Pulmonary artery endothelial cell (primary cell): ENCODE results near the gene DEFB116. TPM values are rescaled to one million over a fixed set of nuclear protein-coding genes. Genes with fewer than 3 reads are reported as not detected.
"Not testable (repeated sequence)": the region's sequence is repeated elsewhere in the genome, so short reads cannot be mapped to it uniquely, and the experiment has no call there.

ENCODE experiments used
- DNase-seq: peaks from one replicate; pipeline ENCODE4 v3.0.0-alpha.2; 2011; ENCODE audit warnings: low read depth, low spot score
- total RNA-seq: library from RNA; depleted of rRNA; stranded (reverse); fragments of >200 nt; gene quantifications from 2 replicates; pipeline ENCODE4 v1.2.3, GENCODE V29; 2014

DEFB116 gene, protein sequence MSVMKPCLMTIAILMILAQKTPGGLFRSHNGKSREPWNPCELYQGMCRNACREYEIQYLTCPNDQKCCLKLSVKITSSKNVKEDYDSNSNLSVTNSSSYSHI
- total RNA-seq, result not detected in 2 replicates

GRCh38 chr20:31308535-31309162 lies at the start of gene DEFB116:
Gene DEFB116 (minus strand): TSS chr20:31308585. CDS start chr20:31308585, 0 bp downstream.
- no peak for DNase-seq

GRCh38 chr20:31355981-31356380 lies 47.6 kb upstream of the DEFB116 start:
- no peak for DNase-seq

DNA sequence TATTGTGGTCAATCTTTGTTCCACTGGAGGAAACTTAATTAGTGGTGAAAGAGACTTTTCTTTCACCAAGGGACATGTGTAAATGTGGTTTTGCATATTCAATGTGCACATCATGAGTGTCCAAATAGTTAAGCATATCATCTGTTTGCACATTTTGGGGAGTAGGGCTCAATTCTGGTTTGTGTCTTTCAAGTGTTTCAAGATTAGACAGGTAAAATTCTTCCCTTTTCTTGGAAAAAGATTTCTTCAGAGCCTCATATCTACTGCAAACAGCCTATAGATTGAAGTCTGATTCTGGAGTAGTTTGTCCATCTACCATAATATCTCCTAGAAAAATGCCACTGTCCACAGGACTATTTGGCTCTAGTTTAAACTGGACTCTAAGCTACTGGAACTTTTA lies 33.1 kb upstream of the DEFB116 start:
- no peak for DNase-seq

- no peak for DNase-seq
Measured at GRCh38 chr20:31330893-31331292, 22.5 kb upstream of the DEFB116 start.

GRCh38 chr20:31322504-31322903 lies 14.1 kb upstream of the DEFB116 start:
- DNase-seq, result no peak

DNA sequence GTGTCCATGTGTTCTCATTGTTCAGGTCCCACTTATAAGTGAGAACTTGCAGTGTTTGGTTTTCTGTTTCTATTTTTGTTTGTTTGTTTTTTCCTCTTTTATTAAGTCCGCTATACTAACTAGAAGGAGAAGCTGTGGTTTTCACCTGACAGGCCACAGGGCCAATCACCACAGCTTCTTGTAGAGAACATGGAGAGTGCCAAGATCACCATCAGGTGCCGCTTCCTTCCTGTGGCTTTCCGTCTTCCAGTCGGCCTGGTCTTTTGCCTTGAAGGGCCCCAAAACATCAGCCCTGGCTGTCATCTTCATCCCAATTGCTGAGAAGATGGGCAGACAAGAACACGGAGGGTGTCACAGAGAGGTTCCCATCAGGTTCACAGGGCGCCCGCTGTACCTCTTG lies 23.4 kb downstream of the DEFB116 start:
- not testable (repeated sequence) for DNase-seq

- DNase-seq, result no peak
Measured at GRCh38 chr20:31278178-31278577, 30.2 kb downstream of the DEFB116 start.

DNA sequence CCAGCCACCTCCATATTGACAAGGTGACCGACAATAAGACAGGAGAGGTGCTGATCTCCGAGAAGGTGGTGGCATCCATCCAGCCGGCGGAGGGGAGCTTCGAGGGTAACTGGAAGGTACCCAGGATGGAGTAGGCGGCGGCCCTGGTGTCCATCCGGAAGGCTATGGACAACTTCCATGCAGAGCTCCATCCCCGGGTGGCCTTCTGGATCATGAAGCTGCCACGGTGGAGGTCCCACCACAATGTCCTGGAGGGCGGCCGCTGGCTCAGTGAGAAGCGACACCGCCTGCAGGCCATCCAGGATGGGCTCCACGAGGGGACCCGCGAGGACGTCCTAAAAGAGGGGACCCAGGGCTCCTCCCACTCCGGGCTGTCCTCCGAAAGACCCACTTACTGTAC lies 33.9 kb downstream of the DEFB116 start:
- DNase-seq, result no peak

DNA sequence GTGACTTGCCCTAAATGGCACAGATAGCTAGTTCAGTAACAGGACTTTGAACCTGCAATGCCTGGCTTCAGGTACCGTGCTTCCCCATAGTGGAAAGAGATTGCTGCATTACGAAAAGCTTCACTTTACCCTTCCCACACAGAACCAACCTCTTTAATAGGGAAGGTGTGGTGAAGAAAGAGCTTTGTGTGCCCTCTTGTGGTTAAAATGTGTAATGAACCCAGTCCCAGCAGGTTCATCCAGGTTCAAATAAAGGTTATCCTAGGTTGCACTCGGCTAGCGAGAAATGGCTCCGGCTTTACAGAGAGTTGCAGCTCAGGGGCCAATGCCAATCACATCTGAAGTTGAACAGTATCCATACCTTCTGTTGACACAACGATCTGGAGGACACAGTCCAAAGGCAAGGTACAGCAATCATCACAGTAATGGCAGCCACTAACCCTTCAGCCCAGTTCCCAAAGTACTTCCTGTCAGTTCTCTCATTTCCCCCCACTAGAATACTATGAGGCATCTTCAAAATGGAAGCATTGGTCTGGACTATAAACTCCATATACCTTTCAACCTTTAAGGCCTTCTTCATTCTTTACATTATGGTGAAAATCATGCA lies 48.0 kb downstream of the DEFB116 start:
- DNase-seq, result no peak

GRCh38 chr20:31257364-31257763 lies 51.0 kb downstream of the DEFB116 start, which contains the start of gene DEFB115:
Gene DEFB115 (plus strand): TSS chr20:31257664. CDS start chr20:31257664, 0 bp downstream.
- no peak for DNase-seq

DNA sequence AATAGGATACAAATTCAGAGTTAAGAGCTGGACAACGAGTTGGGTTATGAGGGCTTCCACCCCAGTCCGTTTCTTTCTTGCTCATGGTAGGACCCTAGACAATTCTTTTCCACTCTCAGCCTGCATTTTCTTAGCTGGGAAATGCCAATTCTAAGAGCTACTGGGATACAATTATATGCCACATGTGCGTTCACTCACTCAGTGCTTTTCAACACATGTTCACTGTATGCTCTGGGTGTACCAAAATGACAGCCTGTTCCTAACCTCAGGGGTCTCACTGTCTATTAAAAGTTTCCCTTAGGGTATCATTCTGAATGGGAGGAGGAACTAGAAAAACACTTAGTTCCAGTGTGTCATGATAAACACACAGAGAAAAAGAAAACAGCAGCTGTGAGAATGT lies 51.4 kb downstream of the DEFB116 start:
- no peak for DNase-seq

Other genes with a start within 250 kb of the DEFB116 start
- gene DEFB115, start 50.9 kb downstream of the DEFB116 start, total RNA-seq, result not detected in 2 replicates
- not detected in 2 replicates for gene DEFB118, start 60.0 kb upstream of the DEFB116 start, total RNA-seq
- gene DEFB119, start 82.0 kb upstream of the DEFB116 start, total RNA-seq, result not detected in 2 replicates
- gene DEFB121, start 97.6 kb upstream of the DEFB116 start, total RNA-seq, result not detected in 2 replicates
- not detected in 2 replicates for gene DEFB123, start 132.0 kb upstream of the DEFB116 start, total RNA-seq
- not detected in 2 replicates for gene DEFB124, start 166.5 kb upstream of the DEFB116 start, total RNA-seq
- gene REM1, start 166.7 kb upstream of the DEFB116 start, total RNA-seq, result 0.32 TPM in 1 of 2 replicates, not detected in the other
- 53.3 and 69.3 TPM in 2 replicates for gene HM13, start 205.9 kb upstream of the DEFB116 start, total RNA-seq